HCT116 (cell line): ENCODE data around the gene OR5B3. TPM values are rescaled to one million over a fixed set of nuclear protein-coding genes. Genes with fewer than 3 reads are reported as not detected.

Experiments
- ATAC-seq: fragments of 200-7000 bp; cut with Tn5 transposase; 2 replicates; pipeline ENCODE4 v1.9.1; 2020; ENCODE audit warnings: mild to moderate bottlenecking, moderate library complexity
- BruUV-seq: library from RNA; stranded (reverse); fragments of 400-500 nt; replicated peaks from 2 replicates; lab custom pipeline; 2021; lab: Mats Ljungman, UMichigan
- CTCF ChIA-PET: fragments of 300-600 bp; sonication (Branson Sonifier 250); formaldehyde crosslinking; loops from one replicate; lab custom pipeline; 2021; ENCODE audit warnings: antibody characterized with exemption; lab: Charles Lee
- POLR2A ChIA-PET: fragments of 300-600, 350-600 bp; sonication (Branson Sonifier 250); formaldehyde crosslinking; loops from one replicate; lab custom pipeline; 2021; ENCODE audit warnings: antibody characterized with exemption; lab: Charles Lee
- RAD21 ChIA-PET, 2 experiments: fragments of 300-600 bp; sonication (Branson Sonifier 250); formaldehyde crosslinking; loops; one replicate each; lab custom pipeline; 2023; ENCODE audit warnings: low total read pairs in 2 of 2; ENCODE audit not compliant: uncharacterized antibody in 2 of 2, unreplicated experiment in 2 of 2, low non-redundant PET in 1 of 2; lab: Charles Lee
- DNase-seq: peaks from one replicate; pipeline ENCODE4 v3.0.0-alpha.2; 2010; ENCODE audit warnings: low read depth, low spot score
- H2AFZ ChIP-seq: fragments of 200-600 bp; shearing (Covaris generic), sonication (generic); 2 replicates; pipeline ENCODE4 v1.6.1; 2017; ENCODE audit warnings: low read depth, mixed run types, mixed read lengths, antibody characterized with exemption, low read length; ENCODE audit not compliant: poor library complexity, severe bottlenecking
- H3K27ac ChIP-seq: 2 replicates; pipeline ENCODE4 v1.5.1; 2012; ENCODE audit warnings: low read depth, low read length
- H3K27me3 ChIP-seq: fragments of 200-600 bp; sonication (generic); 2 replicates; pipeline ENCODE4 v1.6.1; 2016; ENCODE audit warnings: mixed run types, low read length, mixed read lengths; ENCODE audit not compliant: insufficient read depth
- H3K36me3 ChIP-seq, 2 experiments: fragments of 200-500 bp in 1 of 2; fragments of 200-600 bp in 1 of 2; sonication (Bioruptor generic) in 1 of 2; sonication (generic) in 1 of 2; 2 replicates each; pipeline versions ENCODE4 v1.5.1 to v1.6.1; 2014 to 2016; ENCODE audit warnings: low read length in 2 of 2, inconsistent platforms in 1 of 2, mixed read lengths in 1 of 2, mixed run types in 1 of 2; ENCODE audit not compliant: insufficient read depth in 2 of 2, control insufficient read depth in 1 of 2
- H3K4me1 ChIP-seq, 2 experiments: fragments of 200-600 bp in 1 of 2; sonication (generic) in 1 of 2; 2 replicates each; pipeline versions ENCODE4 v1.5.1 to v1.6.1; 2012 to 2017; ENCODE audit warnings: low read length in 2 of 2, inconsistent platforms in 1 of 2, mild to moderate bottlenecking in 1 of 2, mixed read lengths in 1 of 2, mixed run types in 1 of 2, moderate library complexity in 1 of 2; ENCODE audit not compliant: insufficient read depth in 2 of 2, control insufficient read depth in 1 of 2
- H3K4me2 ChIP-seq: fragments of 200-600 bp; sonication (generic); 2 replicates; pipeline ENCODE4 v1.6.1; 2017; ENCODE audit warnings: mixed run types, low read length, mixed read lengths
- H3K4me3 ChIP-seq, 2 experiments: fragments of 200-600 bp in 1 of 2; sonication (generic) in 1 of 2; replicated peaks in 1 of 2; 2 replicates each; pipeline ENCODE4 v1.5.1; 2011 to 2016; ENCODE audit warnings: low read length in 2 of 2, control low read depth in 1 of 2, low read depth in 1 of 2, mild to moderate bottlenecking in 1 of 2, mixed read lengths in 1 of 2, mixed run types in 1 of 2
- H3K79me2 ChIP-seq: fragments of 200-600 bp; sonication (generic); 2 replicates; pipeline ENCODE4 v1.6.1; 2017; ENCODE audit warnings: mild to moderate bottlenecking, mixed run types, low read length, moderate library complexity, mixed read lengths; ENCODE audit not compliant: insufficient read depth
- H3K9ac ChIP-seq: fragments of 200-600 bp; sonication (generic); 2 replicates; pipeline ENCODE4 v1.6.1; 2016; ENCODE audit warnings: low read length, mixed read lengths
- H3K9me2 ChIP-seq: fragments of 200-600 bp; sonication (generic), shearing (Covaris generic); 2 replicates; pipeline ENCODE4 v1.6.1; 2017; ENCODE audit warnings: mixed run types, mild to moderate bottlenecking, moderate library complexity; ENCODE audit not compliant: insufficient read depth
- H3K9me3 ChIP-seq, 2 experiments: fragments of 200-500 bp in 1 of 2; fragments of 200-600 bp in 1 of 2; sonication (Bioruptor generic) in 1 of 2; sonication (generic) in 1 of 2; 2 replicates each; pipeline ENCODE4 v1.6.1; 2014 to 2017; ENCODE audit warnings: low read length in 2 of 2, mixed read lengths in 2 of 2, inconsistent platforms in 1 of 2, low read depth in 1 of 2, mild to moderate bottlenecking in 1 of 2, mixed run types in 1 of 2, moderate library complexity in 1 of 2; ENCODE audit not compliant: control insufficient read depth in 1 of 2, insufficient read depth in 1 of 2
- H4K20me1 ChIP-seq: fragments of 200-600 bp; sonication (generic), shearing (Covaris generic); 2 replicates; pipeline ENCODE4 v1.6.1; 2017; ENCODE audit warnings: mixed run types, mild to moderate bottlenecking, moderate library complexity; ENCODE audit not compliant: insufficient read depth
- ATF3 ChIP-seq: IDR thresholded peaks from 2 replicates; pipeline ENCODE4 v1.6.1; 2012
- CBX3 ChIP-seq: IDR thresholded peaks from 2 replicates; pipeline ENCODE4 v1.6.1; 2012; ENCODE audit warnings: low read depth
- CEBPB ChIP-seq: IDR thresholded peaks from 2 replicates; pipeline ENCODE4 v1.6.1; 2012; ENCODE audit warnings: low read depth
- CTCF ChIP-seq, 3 experiments: fragments of 200-600 bp in 1 of 3; sonication (generic) in 1 of 3; IDR thresholded peaks in 2 of 3; conservative IDR thresholded peaks in 1 of 3; 2 replicates each; pipeline ENCODE4 v1.5.1; 2012 to 2017; ENCODE audit warnings: low read depth in 2 of 3, low read length in 2 of 3, antibody characterized with exemption in 1 of 3, borderline replicate concordance in 1 of 3, control low read depth in 1 of 3, mild to moderate bottlenecking in 1 of 3, mixed read lengths in 1 of 3, mixed run types in 1 of 3, moderate library complexity in 1 of 3; ENCODE audit not compliant: insufficient read depth in 1 of 3
- EGR1 ChIP-seq: IDR thresholded peaks from 2 replicates; pipeline ENCODE4 v1.6.1; 2012; ENCODE audit warnings: low read depth
- ELF1 ChIP-seq: IDR thresholded peaks from 2 replicates; pipeline ENCODE4 v1.6.1; 2012; ENCODE audit warnings: low read depth, borderline replicate concordance
- EZH2phosphoT487 ChIP-seq: fragments of 200-600 bp; IDR thresholded peaks from 2 replicates; pipeline ENCODE4 v1.6.1; 2018; ENCODE audit warnings: antibody characterized with exemption, borderline replicate concordance
- FOSL1 ChIP-seq: IDR thresholded peaks from 2 replicates; pipeline ENCODE4 v1.6.1; 2012; ENCODE audit warnings: low read depth
- MAX ChIP-seq: IDR thresholded peaks from 2 replicates; pipeline ENCODE4 v1.6.1; 2012
- POLR2A ChIP-seq: IDR thresholded peaks from 2 replicates; pipeline ENCODE4 v1.7.0; 2011; ENCODE audit warnings: borderline replicate concordance; ENCODE audit not compliant: insufficient read depth, insufficient read length; ENCODE audit errors: extremely low read depth
- POLR2AphosphoS5 ChIP-seq: IDR thresholded peaks from 2 replicates; pipeline ENCODE4 v1.6.1; 2011; ENCODE audit warnings: mild to moderate bottlenecking, low read depth, low read length, moderate library complexity
- RAD21 ChIP-seq: IDR thresholded peaks from 2 replicates; pipeline ENCODE4 v1.6.1; 2012; ENCODE audit warnings: low read depth, mild to moderate bottlenecking
- SIN3A ChIP-seq: IDR thresholded peaks from 2 replicates; pipeline ENCODE4 v1.6.1; 2012; ENCODE audit warnings: low read depth
- SP1 ChIP-seq: IDR thresholded peaks from 2 replicates; pipeline ENCODE4 v1.6.1; 2012; ENCODE audit warnings: low read depth
- SRF ChIP-seq: IDR thresholded peaks from 2 replicates; pipeline ENCODE4 v1.6.1; 2012; ENCODE audit warnings: low read depth
- TCF7L2 ChIP-seq: IDR thresholded peaks from 2 replicates; pipeline ENCODE4 v1.7.0; 2011; ENCODE audit warnings: borderline replicate concordance, inconsistent platforms; ENCODE audit not compliant: insufficient read depth, insufficient read length; ENCODE audit errors: extremely low read depth
- YY1 ChIP-seq: IDR thresholded peaks from 2 replicates; pipeline ENCODE4 v1.6.1; 2011; ENCODE audit warnings: low read length, low read depth, moderate library complexity, mild to moderate bottlenecking; ENCODE audit not compliant: insufficient replicate concordance; ENCODE audit errors: extremely low read depth
- ZBTB33 ChIP-seq: IDR thresholded peaks from 2 replicates; pipeline ENCODE4 v1.6.1; 2011; ENCODE audit warnings: mild to moderate bottlenecking, low read length, moderate library complexity; ENCODE audit not compliant: insufficient replicate concordance; ENCODE audit errors: extremely low read depth
- ZFX ChIP-seq: fragments of 450-650 bp; IDR thresholded peaks from 2 replicates; pipeline ENCODE4 v1.6.1; 2017
- ZNF274 ChIP-seq: fragments of 200-500 bp; sonication (Bioruptor generic); IDR thresholded peaks from 2 replicates; pipeline ENCODE4 v1.6.1; 2014; ENCODE audit warnings: mild to moderate bottlenecking, low read depth, low read length, inconsistent platforms
- intact Hi-C: fragments of 100-400 bp; cut with micrococcal nuclease; formaldehyde crosslinking; loops from 2 replicates; pipeline ENCODE4 v1.10.0; 2022
- total RNA-seq: library from RNA; stranded (reverse); gene quantifications from one replicate; pipeline ENCODE4 v1.2.1, GENCODE V29; 2021; ENCODE audit not compliant: unreplicated experiment

The OR5B3 gene
- total RNA-seq, 1 experiment from 2014 or later, result not detected

GRCh38 chr11:58358969-58359368 lies 47.7 kb downstream of the OR5B3 start, which contains the start of gene OR5B17:
Gene OR5B17, minus strand, starts transcription at chr11:58359069. Its CDS starts 0 bp downstream, at chr11:58359069.
- RAD21 ChIA-PET, result no interaction called here
- no peak within 1 kb of the TSS for H3K4me3 ChIP-seq
- CTCF ChIA-PET, result no interaction called here
- no peak within 1 kb of the TSS for H3K9ac ChIP-seq
- no peaks in the 10 kb centered on the region for H3K79me2 ChIP-seq
- DNase-seq (no peak), ATAC-seq (no peak)
- no TSS peak for BruUV-seq
- POLR2A ChIA-PET, result no interaction called here
- H3K27ac ChIP-seq, result no peak within 1 kb of the TSS
- TF ChIP-seq YY1 (no peak), ZBTB33 (no peak), FOSL1 (no peak), SRF (no peak), ELF1 (no peak), CTCF (IDR thresholded peaks at IDR 0.05 in 2 of 3, conservative IDR thresholded peaks at IDR 0.05 in 1 of 3; ENCODE audit: borderline replicate concordance in 1 of 3, insufficient read depth in 1 of 3, low read depth in 2 of 3, low read length in 2 of 3) (no peak), EGR1 (no peak), MAX (no peak), POLR2AphosphoS5 (no peak), CEBPB (no peak), SP1 (no peak), POLR2A (no peak), EZH2phosphoT487 (no peak), TCF7L2 (no peak), ZFX (no peak), ZNF274 (no peak), CBX3 (no peak), ATF3 (no peak), RAD21 (no peak), SIN3A (no peak)
- H3K4me1 ChIP-seq, result no peaks in the 10 kb centered on the region
- intact Hi-C loops, result no loop called here
- no peak within 1 kb of the TSS for H3K4me2 ChIP-seq
- no peak within 1 kb of the TSS for H2AFZ ChIP-seq
- peaks cover 14% of the 10 kb centered on the region for H3K27me3 ChIP-seq
- no peaks in the 10 kb centered on the region for H3K36me3 ChIP-seq
- no peaks in the 10 kb centered on the region for H3K9me2 ChIP-seq
- H4K20me1 ChIP-seq, result no peaks in the 10 kb centered on the region
- no peaks in the 10 kb centered on the region for H3K9me3 ChIP-seq
